H1 (cell line): ENCODE measurements around the gene XKR7. TPM values are rescaled to one million over a fixed set of nuclear protein-coding genes. Genes with fewer than 3 reads are reported as not detected.

ENCODE experiments used
- CEBPB ChIP-seq: IDR thresholded peaks from 2 replicates; pipeline ENCODE4 v1.6.1; 2012; ENCODE audit warnings: low read depth, low read length
- CHD7 ChIP-seq: fragments of 300-600 bp; sonication (generic); IDR thresholded peaks from 2 replicates; pipeline ENCODE4 v1.7.1; 2012; ENCODE audit warnings: low read length, moderate library complexity, mild to moderate bottlenecking, inconsistent platforms; ENCODE audit not compliant: insufficient replicate concordance
- CREB1 ChIP-seq: IDR thresholded peaks from 2 replicates; pipeline ENCODE4 v1.6.1; 2012; ENCODE audit warnings: inconsistent platforms
- JUN ChIP-seq: IDR thresholded peaks from 2 replicates; pipeline ENCODE4 v1.6.1; 2011; ENCODE audit warnings: low read depth, mild to moderate bottlenecking, improper control_type of control experiment, low read length
- KDM5A ChIP-seq: fragments of 200-600 bp; IDR thresholded peaks from 2 replicates; pipeline ENCODE4 v1.7.1; 2012; ENCODE audit warnings: mild to moderate bottlenecking, low read length, inconsistent platforms, mixed read lengths
- NRF1 ChIP-seq: IDR thresholded peaks from 2 replicates; pipeline ENCODE4 v1.6.1; 2011; ENCODE audit warnings: mild to moderate bottlenecking, low read depth, low read length, improper control_type of control experiment
- POLR2A ChIP-seq, 2 experiments: IDR thresholded peaks; 1 replicate in 1 of 2; 2 replicates in 1 of 2; pipeline ENCODE4 v1.6.1; 2011; ENCODE audit warnings: low read depth in 2 of 2, low read length in 2 of 2, mild to moderate bottlenecking in 2 of 2; ENCODE audit errors: control extremely low read depth in 1 of 2
- POU5F1 ChIP-seq: IDR thresholded peaks from 2 replicates; pipeline ENCODE4 v1.6.1; 2011; ENCODE audit warnings: low read depth, mild to moderate bottlenecking, low read length, moderate library complexity
- SRF ChIP-seq: IDR thresholded peaks from 2 replicates; pipeline ENCODE4 v1.6.1; 2011; ENCODE audit warnings: mild to moderate bottlenecking, low read depth, low read length, moderate library complexity
- polyA plus RNA-seq, 7 experiments: library from polyadenylated mRNA; depleted of rRNA in 3 of 7; stranded (reverse) in 5 of 7; unstranded in 2 of 7; fragments of >200 nt in 5 of 7; fragments of 200-250 nt in 2 of 7; gene quantifications; 1 replicate in 5 of 7; 2 replicates in 1 of 7; 4 replicates in 1 of 7; pipeline versions ENCODE4 v1.2.1 to v1.2.3, GENCODE V29; 2011 to 2013; ENCODE audit warnings: missing spikeins in 2 of 7, mixed read lengths in 2 of 7
- total RNA-seq: library from RNA; stranded (reverse); fragmentation: NEBNext Ultra II Directional; extraction: Animal tissue kit (Norgen Biotek cat#: 25700); gene quantifications from 2 replicates; pipeline ENCODE4 v1.2.1, GENCODE V29; 2021

The XKR7 gene
- total and polyA plus RNA-seq, 2 of the 8 experiments (the other 6 are each of a cell fraction or from before 2014, with no cell fraction given) = 1.8 to 2.4 TPM

DNA sequence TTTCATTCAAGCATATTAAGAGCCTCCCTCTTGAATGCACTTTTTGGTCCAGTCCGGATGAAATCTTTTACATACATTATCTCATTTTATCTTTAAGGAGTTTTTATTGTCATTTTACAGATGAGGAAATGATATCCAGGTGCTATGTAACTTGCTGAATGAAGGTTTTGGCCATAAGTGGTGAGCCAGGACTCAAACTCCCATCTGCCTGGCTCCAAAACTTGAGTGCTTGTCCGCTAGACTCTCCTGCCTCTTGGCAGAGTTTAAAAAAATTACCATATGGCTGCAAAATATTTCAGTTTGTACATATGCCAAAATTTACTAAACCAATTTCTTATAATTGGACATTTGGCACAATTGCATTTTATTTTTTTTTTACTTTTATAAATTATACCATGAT is 28.3 kb upstream of the XKR7 start (continued):
- TF ChIP-seq CHD7 (no peak), CEBPB (no peak), JUN (no peak), NRF1 (no peak), KDM5A (no peak), POLR2A (IDR thresholded peaks at IDR 0.05; ENCODE audit: control extremely low read depth in 1 of 2, low read depth in 2 of 2, low read length in 2 of 2) (no peak), CREB1 (no peak), POU5F1 (no peak), SRF (no peak)
